Aorta (tissue), 5 donors: ENCODE results near the gene LTBP3. TPM values are rescaled to one million over a fixed set of nuclear protein-coding genes. Genes with fewer than 3 reads are reported as not detected.

ENCODE experiments used
- ATAC-seq: fragments of 200-7000 bp; cut with Tn5 transposase; one replicate; pipeline ENCODE4 v1.9.1; 2022; ENCODE audit warnings: moderate library complexity; ENCODE audit not compliant: low FRiP score
- DNase-seq, 2 donors: peaks; one replicate each; pipeline ENCODE4 v3.0.0-alpha.2; 2020
- H3K27ac ChIP-seq, 2 donors: one replicate each; pipeline ENCODE4 v1.5.1; 2013; ENCODE audit warnings: low read length in 2 of 2, mild to moderate bottlenecking in 2 of 2, moderate library complexity in 2 of 2, control low read depth in 1 of 2, inconsistent platforms in 1 of 2, low read depth in 1 of 2
- H3K27me3 ChIP-seq, 2 donors: one replicate each; pipeline ENCODE4 v1.6.1; 2013; ENCODE audit warnings: control low read depth in 1 of 2, low read length in 1 of 2, mild to moderate bottlenecking in 1 of 2, moderate library complexity in 1 of 2; ENCODE audit not compliant: insufficient read depth in 2 of 2, control insufficient read depth in 1 of 2
- H3K36me3 ChIP-seq, 2 donors: one replicate each; pipeline ENCODE4 v1.6.1; 2013; ENCODE audit warnings: control low read depth in 1 of 2, low read length in 1 of 2, mild to moderate bottlenecking in 1 of 2; ENCODE audit not compliant: insufficient read depth in 2 of 2, control insufficient read depth in 1 of 2
- H3K4me1 ChIP-seq, 2 donors: one replicate each; pipeline ENCODE4 v1.6.1; 2013; ENCODE audit warnings: low read length in 2 of 2, control low read depth in 1 of 2, mild to moderate bottlenecking in 1 of 2, moderate library complexity in 1 of 2; ENCODE audit not compliant: insufficient read depth in 2 of 2, control insufficient read depth in 1 of 2
- H3K4me3 ChIP-seq, 2 donors: one replicate each; pipeline ENCODE4 v1.5.1; 2013; ENCODE audit warnings: low read length in 2 of 2, control low read depth in 1 of 2, mild to moderate bottlenecking in 1 of 2
- H3K9me3 ChIP-seq: one replicate; pipeline ENCODE4 v1.6.1; 2013; ENCODE audit warnings: mild to moderate bottlenecking, low read length; ENCODE audit not compliant: control insufficient read depth
- WGBS, 2 donors: extraction: QIAGEN DNeasy Blood & Tissue Kit; methylation state at CpG; one replicate each; pipeline ENCODE4 v1.1.7; 2013; 5-methylcytosine and 5-hydroxymethylcytosine counted together
- intact Hi-C, 2 donors: fragments of 100-400 bp; cut with DNase I; formaldehyde crosslinking; loops; one replicate each; pipeline versions ENCODE4 v1.14.2 to v1.15.0; 2022
- polyA plus RNA-seq, 2 donors: library from polyadenylated mRNA; stranded (reverse); fragments of 200-250 nt; gene quantifications; one replicate each; pipeline ENCODE4 v1.2.3, GENCODE V29; 2013
- total RNA-seq, 2 donors: library from RNA; stranded (reverse); fragmentation: NEBNext Ultra II Directional; extraction: Animal tissue kit (Norgen Biotek cat#: 25700); gene quantifications; one replicate each; pipeline ENCODE4 v1.2.1, GENCODE V29; 2021
- donor health status: healthy with polysubstance abuse.
- donor health status: Bipolar disorder and iron deficiency.
- donor health status: DM: no; HTN: no; CAD: no.
- donor health status: DM: no; HTN: no; CAD: no.
- donor health status: DM: yes; HTN: yes; CAD: no.

The LTBP3 gene
- total and polyA plus RNA-seq, 4 donors = 40.1 to 473 (median 373) TPM

GRCh38 chr11:65538232-65538914 is 19.8 kb downstream of the LTBP3 start:
- intact Hi-C loops = no loop called here
- 82 to 85% methylated on average over 38 to 43 of the region's 43 CpGs for WGBS, 2 donors
- no peaks in the 10 kb centered on the region for H3K36me3 ChIP-seq

GRCh38 chr11:65537620-65538231 is 20.4 kb downstream of the LTBP3 start:
- no peaks in the 10 kb centered on the region for H3K4me1 ChIP-seq

More at GRCh38 chr11:65538232-65538914, 19.8 kb downstream of the LTBP3 start:
- H3K9me3 ChIP-seq = no peaks in the 10 kb centered on the region
- no peaks in the 10 kb centered on the region for H3K27me3 ChIP-seq
- H3K27ac ChIP-seq = no peak overlapping the region
- H3K4me1 ChIP-seq = no peaks in the 10 kb centered on the region
- DNase-seq (no peak), ATAC-seq (no peak)
- H3K4me3 ChIP-seq = no peak overlapping the region

GRCh38 chr11:65537296-65537597 is 20.9 kb downstream of the LTBP3 start:
- 71 to 77% methylated on average over 2 of the region's 2 CpGs for WGBS, 2 donors
- H3K27me3 ChIP-seq = no peaks in the 10 kb centered on the region
- DNase-seq = no peak
- no peaks in the 10 kb centered on the region for H3K9me3 ChIP-seq
- no peak overlapping the region for H3K27ac ChIP-seq
- no peak for ATAC-seq
- intact Hi-C loops = no loop called here
- H3K4me1 ChIP-seq = no peaks in the 10 kb centered on the region
- peaks cover 0 to 2% of the 10 kb centered on the region in 2 donors for H3K36me3 ChIP-seq
- no peak overlapping the region for H3K4me3 ChIP-seq

More at GRCh38 chr11:65537620-65538231, 20.4 kb downstream of the LTBP3 start:
- ATAC-seq (no peak), DNase-seq (no peak)
- Histone ChIP-seq H3K36me3 (peaks cover 0 to 1% of the 10 kb centered on the region in 2 donors), H3K27ac (no peak overlapping the region), H3K27me3 (no peaks in the 10 kb centered on the region), H3K9me3 (no peaks in the 10 kb centered on the region), H3K4me3 (no peak overlapping the region)
- intact Hi-C loops = no loop called here
- WGBS, 2 donors = 52 to 61% methylated on average over 18 of the region's 18 CpGs

- no peak for ATAC-seq
- no peaks in the 10 kb centered on the region for H3K4me1 ChIP-seq
- no peak overlapping the region for H3K4me3 ChIP-seq
- H3K9me3 ChIP-seq = no peaks in the 10 kb centered on the region
- intact Hi-C loops = no loop called here
- peaks cover 0 to 2% of the 10 kb centered on the region in 2 donors for H3K36me3 ChIP-seq
- no peak overlapping the region for H3K27ac ChIP-seq
- DNase-seq = no peak
- 63 to 70% methylated on average over 11 to 12 of the region's 12 CpGs for WGBS, 2 donors
- H3K27me3 ChIP-seq = no peaks in the 10 kb centered on the region
Observed at GRCh38 chr11:65536412-65537295, 21.5 kb downstream of the LTBP3 start.

GRCh38 chr11:65535102-65535501 is 23.1 kb downstream of the LTBP3 start:
- H3K36me3 ChIP-seq = peaks cover 1 to 10% of the 10 kb centered on the region in 2 donors
- no peaks in the 10 kb centered on the region for H3K27me3 ChIP-seq
- no peak for ATAC-seq
- H3K9me3 ChIP-seq = no peaks in the 10 kb centered on the region
- intact Hi-C loops = no loop called here
- no peak overlapping the region for H3K27ac ChIP-seq
- no peaks in the 10 kb centered on the region for H3K4me1 ChIP-seq
- 75 to 79% methylated on average over 9 of the region's 9 CpGs for whole genome bisulfite sequencing, 2 donors
- H3K4me3 ChIP-seq = no peak overlapping the region
- DNase-seq = no peak

DNA sequence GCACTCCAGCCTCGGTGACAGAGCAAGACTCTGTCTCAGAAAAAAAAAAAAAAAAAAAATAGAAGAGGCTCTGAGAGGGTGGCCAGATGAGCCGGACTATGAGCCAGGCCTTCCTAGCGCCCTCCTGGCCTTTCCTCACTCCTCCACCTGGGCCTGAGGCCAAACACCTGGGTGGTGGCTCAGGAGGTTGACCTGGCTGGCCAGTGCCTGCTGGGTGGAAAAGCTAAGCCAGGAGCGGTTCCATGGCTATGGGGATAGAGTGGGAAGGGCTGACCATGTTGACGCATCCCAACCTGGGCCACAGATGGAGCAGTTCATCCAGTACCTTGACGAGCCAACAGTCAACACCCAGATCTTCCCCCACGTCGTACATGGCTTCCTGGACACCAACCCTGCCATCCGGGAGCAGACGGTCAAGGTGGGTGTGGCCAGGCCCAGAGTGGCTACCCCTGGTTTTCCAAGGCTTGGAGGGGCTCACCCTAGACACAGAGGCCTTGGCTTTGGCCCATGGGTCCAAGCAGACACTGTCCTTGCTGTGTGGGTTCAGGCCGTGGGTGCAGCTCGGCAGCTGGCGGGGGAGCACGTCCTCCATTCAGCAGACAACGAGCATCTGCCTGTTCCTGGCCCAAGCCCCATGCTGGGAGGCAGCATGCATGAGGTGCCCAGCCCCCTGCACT is 25.6 kb downstream of the LTBP3 start:
- DNase-seq = no peak
- WGBS, 2 donors = 84 to 87% methylated on average over 15 of the region's 15 CpGs
- Histone ChIP-seq H3K4me1 (no peaks in the 10 kb centered on the region), H3K36me3 (peaks cover 2 to 10% of the 10 kb centered on the region in 2 donors), H3K27ac (no peak overlapping the region), H3K27me3 (no peaks in the 10 kb centered on the region), H3K4me3 (no peak overlapping the region), H3K9me3 (no peaks in the 10 kb centered on the region)
- intact Hi-C loops = no loop called here
- no peak for ATAC-seq

GRCh38 chr11:65530157-65530496 is 28.0 kb downstream of the LTBP3 start:
- intact Hi-C loops = no loop called here
- ATAC-seq (no peak), DNase-seq (no peak)
- Histone ChIP-seq H3K36me3 (peaks cover 2 to 10% of the 10 kb centered on the region in 2 donors), H3K27me3 (no peaks in the 10 kb centered on the region), H3K4me3 (no peak overlapping the region), H3K9me3 (no peaks in the 10 kb centered on the region), H3K4me1 (no peaks in the 10 kb centered on the region), H3K27ac (no peak overlapping the region)
- WGBS, 2 donors = 76 to 81% methylated on average over 5 of the region's 5 CpGs

DNA sequence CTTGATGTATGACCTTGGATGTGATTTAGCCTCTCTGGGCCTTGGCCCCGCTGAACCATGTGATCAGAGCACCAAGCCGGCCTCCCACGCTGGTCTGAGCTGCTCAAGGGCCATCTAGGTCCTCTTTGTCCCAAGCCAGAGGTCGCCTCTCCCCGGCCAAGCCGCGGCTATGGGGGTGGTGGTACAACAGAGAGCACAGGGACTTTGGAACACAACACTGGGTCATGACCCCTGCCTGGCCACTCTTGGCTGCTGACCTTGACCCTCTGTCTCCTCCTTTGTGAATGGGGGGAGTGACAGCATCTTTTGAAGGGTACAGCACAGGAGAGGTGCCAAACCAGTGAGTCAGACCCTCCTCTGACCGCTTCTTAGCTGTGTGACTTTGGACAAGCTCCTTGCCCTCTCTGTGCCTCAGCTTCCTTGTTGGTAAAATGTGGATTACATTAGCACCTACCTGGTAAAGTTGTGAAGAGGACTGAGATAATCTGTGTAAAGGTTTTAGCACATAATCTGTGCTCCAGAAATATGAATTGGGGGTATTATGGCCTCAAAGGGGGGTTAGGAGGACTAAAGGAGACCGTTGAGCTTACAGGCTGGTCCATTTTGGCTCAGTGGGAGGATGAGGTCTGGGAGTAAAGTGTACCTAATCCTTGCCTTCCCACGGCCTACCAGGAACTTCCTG is 28.5 kb downstream of the LTBP3 start:
- no peak overlapping the region for H3K27ac ChIP-seq
- H3K4me3 ChIP-seq = no peak overlapping the region
- 80 to 82% methylated on average over 10 of the region's 10 CpGs for WGBS, 2 donors
- intact Hi-C loops = no loop called here
- ATAC-seq (no peak), DNase-seq (no peak)
- H3K27me3 ChIP-seq = no peaks in the 10 kb centered on the region
- peaks cover 2 to 10% of the 10 kb centered on the region in 2 donors for H3K36me3 ChIP-seq
- no peaks in the 10 kb centered on the region for H3K9me3 ChIP-seq
- H3K4me1 ChIP-seq = no peaks in the 10 kb centered on the region
